ENCODE data around the gene RAP1GDS1.

RAP1GDS1 gene

GRCh38 chr4:98485816-98486345 is 224.7 kb downstream of the RAP1GDS1 start:
- DNase-seq = no peak

DNA sequence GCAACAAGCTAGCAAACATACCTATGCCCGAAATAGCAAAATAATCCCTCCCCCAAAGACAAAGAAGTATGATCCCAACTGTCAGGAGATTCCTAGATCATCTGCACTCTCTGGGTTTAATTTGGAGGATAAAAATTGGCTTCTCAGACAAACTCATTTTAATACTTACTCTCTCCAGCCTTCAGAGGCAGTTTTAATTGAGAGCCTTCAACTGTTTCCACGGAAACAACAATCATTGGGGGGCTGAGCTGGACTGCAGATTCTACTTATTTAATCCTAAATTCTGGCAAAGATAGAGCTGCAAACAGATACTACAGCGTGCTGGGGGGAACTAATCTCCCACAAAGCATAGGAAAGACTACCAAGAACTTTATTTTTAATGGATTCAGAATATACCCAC is 229.1 kb downstream of the RAP1GDS1 start:
- no peak for DNase-seq

DNA sequence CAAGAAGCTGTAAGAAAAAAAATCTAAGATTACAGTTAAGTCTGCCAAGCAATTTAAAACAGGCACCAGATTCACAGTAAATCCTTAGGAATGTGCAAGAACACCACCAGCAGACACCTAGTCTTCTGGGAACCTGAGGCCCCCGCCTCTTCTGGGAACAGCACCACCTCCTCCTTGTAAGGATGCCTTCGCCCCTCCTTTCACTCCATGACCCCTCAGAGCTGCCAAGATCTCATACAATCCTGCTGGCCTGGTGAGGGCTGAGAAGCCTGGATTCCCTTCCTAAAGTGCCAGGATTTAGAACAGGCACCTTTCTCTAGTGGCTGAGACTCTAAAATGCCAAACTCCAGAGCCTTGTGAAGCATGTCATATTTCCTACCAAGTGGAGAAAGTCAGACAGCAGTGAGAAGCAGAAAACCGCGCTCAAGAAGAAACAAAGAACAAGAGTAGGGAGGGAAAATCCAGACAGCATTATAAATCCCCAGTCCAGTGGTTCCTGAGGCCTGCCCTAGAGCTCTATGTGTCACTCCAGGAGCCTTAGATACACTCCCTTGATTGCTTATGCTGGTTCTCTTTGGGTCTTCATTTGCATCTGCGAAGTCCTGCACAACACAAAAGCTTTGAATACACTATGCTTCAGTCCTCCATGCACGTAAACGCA is 230.8 kb downstream of the RAP1GDS1 start:
- DNase-seq = no peak

DNA sequence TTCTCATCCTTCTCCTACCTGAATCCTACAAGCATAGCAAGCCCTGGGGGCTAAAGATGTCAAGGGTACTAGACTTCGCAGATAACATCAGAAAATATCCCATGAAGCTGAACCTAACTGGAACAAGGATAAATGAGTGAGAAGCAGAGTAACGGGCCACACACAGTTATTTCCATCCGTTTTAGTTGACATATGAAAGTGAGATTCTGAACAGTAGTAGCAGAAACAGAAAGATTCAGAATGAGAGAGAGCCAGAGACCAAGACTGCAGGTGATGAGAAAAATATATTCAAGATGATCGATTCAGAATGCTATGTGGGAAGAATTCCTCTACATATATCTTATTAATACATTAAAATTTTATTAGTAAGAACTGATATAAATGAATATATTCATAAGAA is 232.1 kb downstream of the RAP1GDS1 start:
- DNase-seq = no peak

Measured in hematopoietic multipotent progenitor cell treated with erythropoietin and hydrocortisone succinate and interleukin-3 and kit ligand, for 6 days (in vitro differentiated cells).